Panc1 (cell line): ENCODE results near the gene TRAF6. TPM values are rescaled to one million over a fixed set of nuclear protein-coding genes. Genes with fewer than 3 reads are reported as not detected.

Source experiments
- ATAC-seq: fragments of 200-7000 bp; cut with Tn5 transposase; 2 replicates; pipeline ENCODE4 v1.9.1; 2020; ENCODE audit warnings: mild to moderate bottlenecking, moderate library complexity
- BruUV-seq: library from RNA; stranded (reverse); fragments of 400-500 nt; replicated peaks from 2 replicates; lab custom pipeline; 2021; lab: Mats Ljungman, UMichigan
- CTCF ChIA-PET: fragments of 300-600 bp; sonication (Branson Sonifier 250); formaldehyde crosslinking; loops from one replicate; lab custom pipeline; 2022; ENCODE audit warnings: antibody characterized with exemption; lab: Charles Lee
- POLR2A ChIA-PET: fragments of 300-600 bp; sonication (Branson Sonifier 250); formaldehyde crosslinking; loops from one replicate; lab custom pipeline; 2022; ENCODE audit warnings: antibody characterized with exemption; lab: Charles Lee
- DNase-seq: peaks from one replicate; pipeline ENCODE4 v3.0.0-alpha.2; 2010; ENCODE audit warnings: low read depth, low spot score
- H3K27ac ChIP-seq: 2 replicates; pipeline ENCODE4 v1.5.1; 2011; ENCODE audit warnings: mild to moderate bottlenecking, low read length, inconsistent platforms
- H3K27me3 ChIP-seq: fragments of 200-500 bp; sonication (Bioruptor generic); 2 replicates; pipeline ENCODE4 v1.6.0; 2014; ENCODE audit warnings: low read length, inconsistent platforms; ENCODE audit not compliant: control insufficient read depth, insufficient read depth
- H3K36me3 ChIP-seq: fragments of 200-500 bp; sonication (Bioruptor generic); 2 replicates; pipeline ENCODE4 v1.5.1; 2014; ENCODE audit warnings: inconsistent platforms, mild to moderate bottlenecking, low read length, moderate library complexity; ENCODE audit not compliant: control insufficient read depth, insufficient read depth
- H3K4me1 ChIP-seq: 2 replicates; pipeline ENCODE4 v1.5.1; 2011; ENCODE audit warnings: inconsistent platforms, mild to moderate bottlenecking, low read length, moderate library complexity; ENCODE audit not compliant: control insufficient read depth, insufficient read depth
- H3K4me3 ChIP-seq, 2 experiments: 2 replicates each; pipeline ENCODE4 v1.5.1; 2011 to 2012; ENCODE audit warnings: low read depth in 2 of 2, low read length in 2 of 2, mild to moderate bottlenecking in 2 of 2, inconsistent platforms in 1 of 2, moderate library complexity in 1 of 2
- H3K9me3 ChIP-seq: fragments of 200-500 bp; sonication (Bioruptor generic); 2 replicates; pipeline ENCODE4 v1.5.1; 2014; ENCODE audit warnings: low read depth, mild to moderate bottlenecking, inconsistent platforms, low read length, moderate library complexity; ENCODE audit not compliant: control insufficient read depth, insufficient read depth
- CTCF ChIP-seq: fragments of 450-650 bp; IDR thresholded peaks from 2 replicates; pipeline ENCODE4 v1.5.1; 2017; ENCODE audit warnings: mild to moderate bottlenecking
- POLR2AphosphoS5 ChIP-seq: IDR thresholded peaks from 2 replicates; pipeline ENCODE4 v1.6.1; 2012; ENCODE audit warnings: mild to moderate bottlenecking, low read depth, low read length, moderate library complexity
- REST ChIP-seq, 2 experiments: IDR thresholded peaks; 2 replicates each; pipeline ENCODE4 v1.6.1; 2011 to 2012; ENCODE audit warnings: low read depth in 2 of 2, control low read depth in 1 of 2, low read length in 1 of 2, mild to moderate bottlenecking in 1 of 2, moderate library complexity in 1 of 2; ENCODE audit not compliant: insufficient read depth in 1 of 2
- SIN3A ChIP-seq: IDR thresholded peaks from 2 replicates; pipeline ENCODE4 v1.6.1; 2012; ENCODE audit warnings: low read depth, mild to moderate bottlenecking, low read length, moderate library complexity, borderline replicate concordance; ENCODE audit not compliant: insufficient read depth
- TCF7L2 ChIP-seq: IDR thresholded peaks from 2 replicates; pipeline ENCODE4 v1.6.1; 2011; ENCODE audit warnings: mild to moderate bottlenecking, low read depth, low read length, inconsistent platforms
- in situ Hi-C: cut with HindIII; loops from 2 replicates; pipeline ENCODE4 v1.10.0; 2016; ENCODE audit warnings: low sequenced_read_pairs, low pct_unique_long_range_greater_than_20kb
- intact Hi-C: fragments of 100-400 bp; cut with micrococcal nuclease; formaldehyde crosslinking; loops from one replicate; pipeline ENCODE4 v1.10.0; 2022; ENCODE audit not compliant: unreplicated experiment
- total RNA-seq: library from RNA; stranded (reverse); gene quantifications from one replicate; pipeline ENCODE4 v1.2.1, GENCODE V29; 2021; ENCODE audit not compliant: unreplicated experiment

The TRAF6 gene
- total RNA-seq, 1 experiment from 2014 or later = 10.9 TPM

- in situ Hi-C loops = no loop called here
- H3K36me3 ChIP-seq = peaks cover 28% of the 10 kb centered on the region
- no TSS peak for BruUV-seq
- DNase-seq (no peak), ATAC-seq (no peak; the same call in 1 of the 2 replicates)
- H3K27me3 ChIP-seq = no peaks in the 10 kb centered on the region
- no peaks in the 10 kb centered on the region for H3K9me3 ChIP-seq
- H3K27ac ChIP-seq = no peak overlapping the region
- H3K4me3 ChIP-seq = no peak overlapping the region
- no peaks in the 10 kb centered on the region for H3K4me1 ChIP-seq
- ChIA-PET CTCF (interaction anchor here (0.9 to 2.2 kb wide), 5 partner anchors 10 to 234 kb away, joined by 3 to 16 read pairs (median 4); no protein-coding TSS in a partner anchor), POLR2A (no interaction called here)
- no peak for TF ChIP-seq POLR2AphosphoS5
- TF ChIP-seq CTCF = no peak
- no peak for TF ChIP-seq SIN3A
- no peak for TF ChIP-seq TCF7L2
- TF ChIP-seq REST (IDR thresholded peaks at IDR 0.05; ENCODE audit: insufficient read depth in 1 of 2, low read depth in 2 of 2, low read length in 1 of 2) = no peak
- intact Hi-C loops = loop anchor here (5.0 kb wide), 1 partner anchor 201 kb away; no protein-coding TSS in a partner anchor
These were observed 16.7 kb downstream of the TRAF6 start for GRCh38 chr11:36493332-36493731.

GRCh38 chr11:36492724-36493304 is 17.3 kb downstream of the TRAF6 start:
- in situ Hi-C loops = no loop called here
- peak; percentile 42 for DNase-seq
- Histone ChIP-seq H3K4me1 (no peaks in the 10 kb centered on the region), H3K4me3 (no peak overlapping the region), H3K27ac (no peak overlapping the region), H3K36me3 (peaks cover 28% of the 10 kb centered on the region), H3K27me3 (no peaks in the 10 kb centered on the region), H3K9me3 (no peaks in the 10 kb centered on the region)
- BruUV-seq = no TSS peak
- TF ChIP-seq SIN3A (no peak), REST (IDR thresholded peaks at IDR 0.05; ENCODE audit: insufficient read depth in 1 of 2, low read depth in 2 of 2, low read length in 1 of 2) (no peak), CTCF (peak; percentile 86), POLR2AphosphoS5 (no peak)
- intact Hi-C loops = loop anchor here (5.0 kb wide), 1 partner anchor 201 kb away; no protein-coding TSS in a partner anchor
- ATAC-seq = peak; percentile 86
- POLR2A ChIA-PET = no interaction called here
- CTCF ChIA-PET = interaction anchor here (0.6 to 2.2 kb wide), 6 partner anchors 9 to 899 kb away, joined by 3 to 16 read pairs (median 4); no protein-coding TSS in a partner anchor
